ENCODE results near the gene IL17RD. TPM values are rescaled to one million over a fixed set of nuclear protein-coding genes. Genes with fewer than 3 reads are reported as not detected.

IL17RD gene
- total and polyA plus RNA-seq, 2 of the 13 experiments (the other 11 are each of a cell fraction or from before 2014, with no cell fraction given): 0.28 to 0.31 TPM

DNA sequence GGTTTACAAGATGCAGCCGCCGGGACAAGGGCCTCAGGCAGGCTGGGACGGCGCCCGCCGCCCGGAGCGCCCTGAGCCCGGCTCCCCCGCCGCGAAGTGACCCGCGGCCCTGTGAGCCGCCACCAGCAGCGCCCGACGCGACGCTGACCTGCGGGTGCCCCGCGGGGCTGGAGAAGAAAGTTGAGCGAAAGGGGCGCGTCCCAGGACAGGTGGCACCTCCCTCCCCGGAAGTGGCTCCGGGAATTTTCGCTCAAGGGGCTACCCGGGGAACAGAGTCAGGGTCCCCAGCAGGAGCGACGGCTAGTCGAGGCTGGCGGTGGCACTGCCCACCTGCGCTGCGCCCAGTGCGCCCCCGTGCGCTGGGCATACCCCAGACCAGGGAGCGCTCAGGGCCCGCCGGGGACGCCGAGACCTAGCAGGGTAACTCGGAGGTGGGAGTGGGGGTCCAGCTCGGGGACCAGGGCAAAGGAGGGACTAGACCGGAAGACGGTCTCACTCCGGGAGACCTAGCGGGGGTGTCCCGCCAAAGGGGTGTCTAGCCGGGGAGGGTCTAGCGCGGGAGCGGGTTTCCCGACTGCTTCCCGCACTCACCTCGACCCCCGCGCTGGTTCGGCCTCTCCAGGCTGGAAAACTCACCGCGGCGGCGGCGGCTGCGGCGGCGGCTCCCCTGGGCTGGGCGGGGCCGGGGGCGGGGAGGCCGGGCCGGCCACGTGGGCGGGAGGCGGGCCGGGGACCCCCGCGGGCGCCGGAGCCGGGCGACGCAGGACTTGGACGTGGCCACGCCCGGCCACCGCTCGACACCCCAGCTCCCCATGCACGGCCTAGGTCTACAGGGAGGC, 86.3 kb downstream of the IL17RD start (continued):
- TF ChIP-seq SRSF4 (IDR thresholded peaks at IDR 0.05; ENCODE audit: low read depth, low read length, poor library complexity, severe bottlenecking): no peak
- peak; percentile 42; the same call in 1 of the 2 replicates for TF ChIP-seq ETV5 (CRISPR knock-in tag; IDR thresholded peaks at IDR 0.05; ENCODE audit: borderline replicate concordance)
- peak; percentile 45; the same call in 1 of the 2 replicates for TF ChIP-seq ZNF331 (CRISPR knock-in tag; IDR thresholded peaks at IDR 0.05)
- no peak; the same call in 1 of the 2 replicates for TF ChIP-seq BRD4 (CRISPR knock-in tag; IDR thresholded peaks at IDR 0.05)
- no peak for TF ChIP-seq ZNF24 (IDR thresholded peaks at IDR 0.05)
- TF ChIP-seq, protein P1, sequence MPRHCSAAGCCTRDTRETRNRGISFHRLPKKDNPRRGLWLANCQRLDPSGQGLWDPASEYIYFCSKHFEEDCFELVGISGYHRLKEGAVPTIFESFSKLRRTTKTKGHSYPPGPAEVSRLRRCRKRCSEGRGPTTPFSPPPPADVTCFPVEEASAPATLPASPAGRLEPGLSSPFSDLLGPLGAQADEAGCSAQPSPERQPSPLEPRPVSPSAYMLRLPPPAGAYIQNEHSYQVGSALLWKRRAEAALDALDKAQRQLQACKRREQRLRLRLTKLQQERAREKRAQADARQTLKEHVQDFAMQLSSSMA (CRISPR knock-in tag; IDR thresholded peaks at IDR 0.05): peak; percentile 64; the same call in 1 of the 2 replicates
- TF ChIP-seq ZNF142 (CRISPR knock-in tag; IDR thresholded peaks at IDR 0.05): no peak
- TF ChIP-seq TP53 (CRISPR knock-in tag; conservative IDR thresholded peaks at IDR 0.05): no peak
- 0 out of 2 replicates have a peak, but pooled peaks have one; percentile 38 for TF ChIP-seq REL (CRISPR knock-in tag; conservative IDR thresholded peaks at IDR 0.05)
- TF ChIP-seq PAXIP1 (CRISPR knock-in tag; conservative IDR thresholded peaks at IDR 0.05): no peak
- no peak for TF ChIP-seq ZKSCAN5 (CRISPR knock-in tag; IDR thresholded peaks at IDR 0.05)
- TF ChIP-seq, protein P2, sequence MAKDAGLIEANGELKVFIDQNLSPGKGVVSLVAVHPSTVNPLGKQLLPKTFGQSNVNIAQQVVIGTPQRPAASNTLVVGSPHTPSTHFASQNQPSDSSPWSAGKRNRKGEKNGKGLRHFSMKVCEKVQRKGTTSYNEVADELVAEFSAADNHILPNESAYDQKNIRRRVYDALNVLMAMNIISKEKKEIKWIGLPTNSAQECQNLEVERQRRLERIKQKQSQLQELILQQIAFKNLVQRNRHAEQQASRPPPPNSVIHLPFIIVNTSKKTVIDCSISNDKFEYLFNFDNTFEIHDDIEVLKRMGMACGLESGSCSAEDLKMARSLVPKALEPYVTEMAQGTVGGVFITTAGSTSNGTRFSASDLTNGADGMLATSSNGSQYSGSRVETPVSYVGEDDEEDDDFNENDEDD (CRISPR knock-in tag; IDR thresholded peaks at IDR 0.05; ENCODE audit: borderline replicate concordance): peak; percentile 51; the same call in 1 of the 2 replicates
- TF ChIP-seq, protein P3, sequence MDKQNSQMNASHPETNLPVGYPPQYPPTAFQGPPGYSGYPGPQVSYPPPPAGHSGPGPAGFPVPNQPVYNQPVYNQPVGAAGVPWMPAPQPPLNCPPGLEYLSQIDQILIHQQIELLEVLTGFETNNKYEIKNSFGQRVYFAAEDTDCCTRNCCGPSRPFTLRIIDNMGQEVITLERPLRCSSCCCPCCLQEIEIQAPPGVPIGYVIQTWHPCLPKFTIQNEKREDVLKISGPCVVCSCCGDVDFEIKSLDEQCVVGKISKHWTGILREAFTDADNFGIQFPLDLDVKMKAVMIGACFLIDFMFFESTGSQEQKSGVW (CRISPR knock-in tag; IDR thresholded peaks at IDR 0.05; ENCODE audit: borderline replicate concordance): no peak
- no peak for TF ChIP-seq MATR3 (CRISPR knock-in tag; IDR thresholded peaks at IDR 0.05)

Data from HepG2 (cell line).